ENCODE results near the gene SORBS1. TPM values are rescaled to one million over a fixed set of nuclear protein-coding genes. Genes with fewer than 3 reads are reported as not detected.
A peak's percentile ranks its signal among the peaks of the same experiment; 100 is the strongest.

The SORBS1 gene
- total and polyA plus RNA-seq, 9 of the 15 experiments (the other 6 are each of a cell fraction or from before 2014, with no cell fraction given) = 2.0 to 13.3 (median 6.5) TPM

- FAIRE-seq (peak; percentile 44), ATAC-seq (peak; percentile 69), DNase-seq (ENCODE audit: extremely low read depth in 1 of 4, low spot score in 3 of 4) (no peak)
- H3K9ac ChIP-seq (ENCODE audit: insufficient read depth in 1 of 2, low read depth in 2 of 2, low read length in 2 of 2) = no peak overlapping the region
- TF ChIP-seq TGIF2 (CRISPR knock-in tag; IDR thresholded peaks at IDR 0.05) = no peak
- H4K20me1 ChIP-seq (replicated peaks; ENCODE audit: control insufficient read depth, insufficient read depth, low read length) = no peaks in the 10 kb centered on the region
- intact Hi-C loops (cut with micrococcal nuclease) (no loop called here), in situ Hi-C loops (cut with MboI) (no loop called here)
- H3K36me3 ChIP-seq (ENCODE audit: control insufficient read depth, insufficient read depth, low read length) = no peaks in the 10 kb centered on the region
- no peak overlapping the region for H3K4me2 ChIP-seq (ENCODE audit: insufficient read depth, low read length)
- no peaks in the 10 kb centered on the region for H3K9me1 ChIP-seq (ENCODE audit: control insufficient read depth, insufficient read depth, low read length)
- ChIA-PET POLR2A (interaction anchor here (0.9 to 1.8 kb wide), 2 partner anchors 18 to 21 kb away, joined by 3 read pairs; no protein-coding TSS in a partner anchor), CTCF (ENCODE audit: low intra/inter-chr PET ratio) (no interaction called here)
- no peaks in the 10 kb centered on the region for H3K79me2 ChIP-seq (ENCODE audit: control insufficient read depth, insufficient read depth, low read length)
- 56% methylated on average over 8 of the region's 10 CpGs for WGBS (ENCODE audit: insufficient coverage, low coverage, missing lambda C conversion rate)
- H3K4me1 ChIP-seq (replicated peaks in 1 of 2; ENCODE audit: control insufficient read depth in 2 of 2, insufficient read depth in 2 of 2, low read length in 2 of 2) = peaks cover 3 to 11% of the 10 kb centered on the region in 2 experiments; a peak in 4 of 5 replicates
- BruUV-seq (replicated peaks) = no TSS peak
- H3K9me3 ChIP-seq (replicated peaks; ENCODE audit: control insufficient read depth, insufficient read depth, low read depth, low read length) = no peaks in the 10 kb centered on the region
- H3K27ac ChIP-seq (ENCODE audit: extremely low read depth, low read depth, low read length) = no peak overlapping the region
- H3K27me3 ChIP-seq (ENCODE audit: control insufficient read depth in 2 of 2, insufficient read depth in 2 of 2, low read length in 2 of 2) = no peaks in the 10 kb centered on the region
- H2AFZ ChIP-seq (ENCODE audit: low read depth, low read length) = no peak overlapping the region
- no peak overlapping the region for H3K4me3 ChIP-seq
Measured at GRCh38 chr10:95550073-95550672, 11.0 kb downstream of the SORBS1 start.

GRCh38 chr10:95547791-95548435 is 13.3 kb downstream of the SORBS1 start:
- Histone ChIP-seq H3K36me3 (ENCODE audit: control insufficient read depth, insufficient read depth, low read length) (no peaks in the 10 kb centered on the region), H3K4me2 (ENCODE audit: insufficient read depth, low read length) (no peak overlapping the region), H3K9me1 (ENCODE audit: control insufficient read depth, insufficient read depth, low read length) (no peaks in the 10 kb centered on the region), H3K79me2 (ENCODE audit: control insufficient read depth, insufficient read depth, low read length) (peaks cover 9% of the 10 kb centered on the region), H4K20me1 (replicated peaks; ENCODE audit: control insufficient read depth, insufficient read depth, low read length) (no peaks in the 10 kb centered on the region), H3K27me3 (ENCODE audit: control insufficient read depth in 2 of 2, insufficient read depth in 2 of 2, low read length in 2 of 2) (no peaks in the 10 kb centered on the region), H2AFZ (ENCODE audit: low read depth, low read length) (no peak overlapping the region), H3K4me3 (no peak overlapping the region), H3K9ac (ENCODE audit: insufficient read depth in 1 of 2, low read depth in 2 of 2, low read length in 2 of 2) (no peak overlapping the region), H3K27ac (ENCODE audit: extremely low read depth, low read depth, low read length) (no peak overlapping the region), H3K4me1 (replicated peaks in 1 of 2; ENCODE audit: control insufficient read depth in 2 of 2, insufficient read depth in 2 of 2, low read length in 2 of 2) (peaks cover 19 to 33% of the 10 kb centered on the region in 2 experiments), H3K9me3 (replicated peaks; ENCODE audit: control insufficient read depth, insufficient read depth, low read depth, low read length) (no peaks in the 10 kb centered on the region)
- intact Hi-C loops (cut with micrococcal nuclease) (no loop called here), in situ Hi-C loops (cut with MboI) (no loop called here)
- ChIA-PET CTCF (ENCODE audit: low intra/inter-chr PET ratio) (no interaction called here), POLR2A (no interaction called here)
- BruUV-seq (replicated peaks) = no TSS peak
- no peak for FAIRE-seq
- 92% methylated on average over 3 of the region's 3 CpGs for WGBS (ENCODE audit: insufficient coverage, low coverage, missing lambda C conversion rate)
- ATAC-seq = no peak
- DNase-seq (ENCODE audit: extremely low read depth in 1 of 4, low spot score in 3 of 4) = no peak
- no peak for TF ChIP-seq FOXK2 (conservative IDR thresholded peaks at IDR 0.05 in 1 of 2, IDR thresholded peaks at IDR 0.05 in 1 of 2; ENCODE audit: low read depth in 2 of 2)
- no peak for TF ChIP-seq MYBL2 (IDR thresholded peaks at IDR 0.05; ENCODE audit: low read depth)
- no peak for TF ChIP-seq MYBL2 (CRISPR knock-in tag; IDR thresholded peaks at IDR 0.05; ENCODE audit: borderline replicate concordance)
- TF ChIP-seq NFRKB (IDR thresholded peaks at IDR 0.05; ENCODE audit: low read depth) = no peak
- no peak for TF ChIP-seq ZBTB49 (CRISPR knock-in tag; IDR thresholded peaks at IDR 0.05; ENCODE audit: borderline replicate concordance)
- no peak for TF ChIP-seq CBX5 (IDR thresholded peaks at IDR 0.05; ENCODE audit: borderline replicate concordance, low read depth)
- no peak for TF ChIP-seq MCM2 (IDR thresholded peaks at IDR 0.05; ENCODE audit: low read depth)
- no peak for TF ChIP-seq EZH2 (IDR thresholded peaks at IDR 0.05; ENCODE audit: borderline replicate concordance, low read depth, low read length)
- no peak for TF ChIP-seq MCM3 (IDR thresholded peaks at IDR 0.05)
- no peak for TF ChIP-seq HIVEP1 (CRISPR knock-in tag; IDR thresholded peaks at IDR 0.05)
- TF ChIP-seq KLF6 (CRISPR knock-in tag; IDR thresholded peaks at IDR 0.05; ENCODE audit: borderline replicate concordance) = no peak
